Natural killer cell (primary cell): ENCODE data around the gene ANXA9. TPM values are rescaled to one million over a fixed set of nuclear protein-coding genes. Genes with fewer than 3 reads are reported as not detected.

Source experiments
- ATAC-seq, 3 donors: fragments of 150-1000 bp in 2 of 3; fragments of 200-7000 bp in 1 of 3; cut with Tn5 transposase; 1 replicate in 1 of 3; 2 replicates in 2 of 3; pipeline ENCODE4 v1.10.0; 2021; ENCODE audit warnings: mild to moderate bottlenecking in 2 of 3, moderate library complexity in 2 of 3
- DNase-seq, 2 donors: peaks; one replicate each; pipeline versions ENCODE4 v3.0.0 to v3.0.0-alpha.2; 2013 to 2021; ENCODE audit warnings: mixed read lengths in 1 of 2
- H3K27ac ChIP-seq: one replicate; pipeline ENCODE4 v1.5.1; 2013; ENCODE audit warnings: mild to moderate bottlenecking, low read length
- H3K27me3 ChIP-seq: one replicate; pipeline ENCODE4 v1.6.1; 2013; ENCODE audit warnings: low read length; ENCODE audit not compliant: control insufficient read depth, insufficient read depth
- H3K36me3 ChIP-seq: one replicate; pipeline ENCODE4 v1.6.1; 2013; ENCODE audit warnings: low read length; ENCODE audit not compliant: control insufficient read depth, insufficient read depth
- H3K4me1 ChIP-seq: one replicate; pipeline ENCODE4 v1.6.1; 2013; ENCODE audit warnings: low read length; ENCODE audit not compliant: control insufficient read depth, insufficient read depth
- H3K4me3 ChIP-seq: one replicate; pipeline ENCODE4 v1.5.1; 2013; ENCODE audit warnings: low read length
- H3K9me3 ChIP-seq: one replicate; pipeline ENCODE4 v1.6.1; 2013; ENCODE audit warnings: low read length; ENCODE audit not compliant: control insufficient read depth, insufficient read depth
- H3K27ac Mint-ChIP-seq, 2 donors: one replicate each; pipeline ENCODE4 v1.8.0; 2022; ENCODE audit warnings: mild to moderate bottlenecking in 2 of 2, mixed read lengths in 2 of 2, moderate library complexity in 1 of 2
- H3K27me3 Mint-ChIP-seq, 2 donors: one replicate each; pipeline ENCODE4 v1.8.0; 2022; ENCODE audit warnings: low read depth in 2 of 2, mixed read lengths in 2 of 2
- H3K36me3 Mint-ChIP-seq: one replicate; pipeline ENCODE4 v1.8.0; 2022; ENCODE audit warnings: mixed read lengths
- H3K4me1 Mint-ChIP-seq, 2 donors: one replicate each; pipeline ENCODE4 v1.8.0; 2022; ENCODE audit warnings: mixed read lengths in 2 of 2
- H3K4me3 Mint-ChIP-seq: one replicate; pipeline ENCODE4 v1.8.0; 2022; ENCODE audit warnings: mild to moderate bottlenecking, moderate library complexity, mixed read lengths
- H3K9me3 Mint-ChIP-seq, 2 donors: one replicate each; pipeline ENCODE4 v1.8.0; 2022; ENCODE audit warnings: mixed read lengths in 2 of 2
- CTCF ChIP-seq: fragments of 200-600 bp; IDR thresholded peaks from one replicate; pipeline ENCODE4 v1.8.0; 2022; ENCODE audit warnings: antibody characterized with exemption
- WGBS: methylation state at CpG from one replicate; pipeline ENCODE4 v1.1.7; 2013; ENCODE audit warnings: missing lambda C conversion rate; ENCODE audit not compliant: insufficient coverage; 5-methylcytosine and 5-hydroxymethylcytosine counted together
- intact Hi-C: fragments of 100-400 bp; cut with micrococcal nuclease; formaldehyde crosslinking; loops from one replicate; pipeline ENCODE4 v1.14.2; 2022
- total RNA-seq, 4 donors: library from RNA; stranded (reverse); fragments of 120-200 nt in 1 of 4; gene quantifications; one replicate each; pipeline versions ENCODE4 v1.2.3 to v1.2.4, GENCODE V29; 2013 to 2022

ANXA9 gene
- total RNA-seq, 3 donors from 2014 or later (not counting 1 experiment from before 2014, with no cell fraction given), result 0.25 TPM; not detected in 2

- intact Hi-C loops, result no loop called here
- TF ChIP-seq CTCF, result no peak
These were observed 29.2 kb downstream of the ANXA9 start for GRCh38 chr1:151011154-151011850.

DNA sequence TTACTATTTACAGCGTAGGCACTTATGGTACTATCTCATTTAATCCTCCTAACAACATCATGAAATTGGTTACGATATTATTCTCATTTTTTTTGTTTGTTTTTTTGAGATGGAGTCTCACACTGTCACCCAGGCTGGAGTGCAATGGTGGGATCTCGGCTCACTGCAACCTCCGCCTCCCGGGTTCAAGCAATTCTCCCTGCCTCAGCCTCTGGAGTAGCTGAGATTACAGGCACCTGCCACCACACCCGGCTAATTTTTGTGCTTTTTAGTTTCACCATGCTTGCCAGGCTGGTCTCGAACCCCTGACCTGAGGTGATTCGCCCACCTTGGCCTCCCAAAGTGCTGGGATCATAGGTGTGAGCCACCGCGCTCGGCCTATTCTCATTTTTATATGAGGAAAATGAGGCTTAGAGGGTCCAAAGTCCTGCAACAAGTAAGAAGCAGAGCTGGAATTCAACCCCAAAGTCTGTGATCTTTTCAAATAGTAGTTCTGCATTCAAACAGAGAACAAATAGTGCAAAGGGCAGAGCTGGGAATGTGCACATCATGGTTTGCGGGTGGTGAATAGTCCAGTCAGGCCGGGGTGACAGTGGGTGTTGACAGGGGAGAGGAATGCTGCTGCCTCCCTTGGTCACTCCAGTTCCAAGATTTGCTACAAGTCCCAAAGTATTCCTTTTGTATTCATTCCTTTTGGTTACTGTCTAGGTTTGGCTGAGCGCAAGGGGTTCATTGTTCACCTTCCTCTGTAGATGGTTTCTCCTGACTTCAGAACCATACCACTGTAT lies 30.8 kb downstream of the ANXA9 start:
- Mint-ChIP-seq H3K4me1 (peaks cover 24 to 33% of the 10 kb centered on the region in 2 donors), H3K27me3 (no peaks in the 10 kb centered on the region), H3K27ac (no peak overlapping the region), H3K9me3 (no peaks in the 10 kb centered on the region), H3K36me3 (no peaks in the 10 kb centered on the region), H3K4me3 (no peak overlapping the region)
- peaks cover 12% of the 10 kb centered on the region for H3K4me1 ChIP-seq
- 96% methylated on average over 13 of the region's 14 CpGs for WGBS
- peaks cover 3% of the 10 kb centered on the region for H3K36me3 ChIP-seq
- TF ChIP-seq CTCF, result no peak
- H3K4me3 ChIP-seq, result no peak overlapping the region
- no peaks in the 10 kb centered on the region for H3K27me3 ChIP-seq
- no peak for ATAC-seq
- intact Hi-C loops, result no loop called here
- H3K9me3 ChIP-seq, result no peaks in the 10 kb centered on the region
- H3K27ac ChIP-seq, result no peak overlapping the region
- DNase-seq, result no peak

More at GRCh38 chr1:151011154-151011850, 29.2 kb downstream of the ANXA9 start:
- Histone ChIP-seq H3K27me3 (no peaks in the 10 kb centered on the region), H3K36me3 (peaks cover 3% of the 10 kb centered on the region), H3K4me1 (peaks cover 27% of the 10 kb centered on the region), H3K27ac (no peak overlapping the region), H3K9me3 (no peaks in the 10 kb centered on the region), H3K4me3 (no peak overlapping the region)
- H3K9me3 Mint-ChIP-seq, result no peaks in the 10 kb centered on the region
- no peaks in the 10 kb centered on the region for H3K36me3 Mint-ChIP-seq
- peaks cover 40 to 49% of the 10 kb centered on the region in 2 donors for H3K4me1 Mint-ChIP-seq
- H3K4me3 Mint-ChIP-seq, result peak overlapping the region; percentile 1
- no peaks in the 10 kb centered on the region for H3K27me3 Mint-ChIP-seq
- DNase-seq (no peak), ATAC-seq (no peak)
- 76% methylated on average over 3 of the region's 4 CpGs for WGBS
- H3K27ac Mint-ChIP-seq, result peak overlapping the region; percentile 81 to 96

DNA sequence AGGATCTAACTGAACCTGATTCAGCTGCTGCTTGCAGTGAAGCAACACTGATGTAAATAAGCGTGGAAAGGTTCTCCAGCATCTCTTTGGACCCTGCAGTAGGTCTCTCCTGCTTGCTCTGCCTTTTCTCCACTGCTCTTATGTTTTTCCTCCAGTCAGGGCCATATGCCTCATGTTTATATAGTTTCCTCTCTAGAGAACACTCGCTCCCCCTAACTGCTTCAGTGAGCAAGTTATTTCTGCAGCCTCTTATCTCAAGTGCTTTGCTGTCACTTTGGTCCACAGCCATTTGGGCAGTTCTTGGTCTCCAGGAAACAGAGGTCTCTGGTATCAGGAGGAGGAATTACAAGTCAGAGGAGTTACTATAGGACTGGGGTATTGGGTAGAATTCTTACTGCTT lies 31.4 kb downstream of the ANXA9 start:
- TF ChIP-seq CTCF, result no peak

More for the DNA sequence above, 31.4 kb downstream of the ANXA9 start:
- Histone ChIP-seq H3K36me3 (peaks cover 6% of the 10 kb centered on the region), H3K27ac (no peak overlapping the region), H3K9me3 (no peaks in the 10 kb centered on the region), H3K4me3 (no peak overlapping the region), H3K27me3 (no peaks in the 10 kb centered on the region), H3K4me1 (peaks cover 10% of the 10 kb centered on the region)
- no peaks in the 10 kb centered on the region for H3K9me3 Mint-ChIP-seq
- intact Hi-C loops, result no loop called here
- peaks cover 18 to 26% of the 10 kb centered on the region in 2 donors for H3K4me1 Mint-ChIP-seq
- no peaks in the 10 kb centered on the region for H3K36me3 Mint-ChIP-seq
- DNase-seq, result no peak
- H3K27ac Mint-ChIP-seq, result no peak overlapping the region
- 75% methylated on average over 2 of the region's 2 CpGs for WGBS
- H3K27me3 Mint-ChIP-seq, result no peaks in the 10 kb centered on the region
- no peak for ATAC-seq
- H3K4me3 Mint-ChIP-seq, result no peak overlapping the region
